Keratinocyte (primary cell): Measurements from ENCODE around the gene AFG1L. TPM values are rescaled to one million over a fixed set of nuclear protein-coding genes. Genes with fewer than 3 reads are reported as not detected.

Experiments
- DNase-seq: peaks from one replicate; pipeline ENCODE4 v3.0.0-alpha.2; 2011; ENCODE audit warnings: low read depth, missing footprints, low spot score
- FAIRE-seq: peaks from 2 replicates; lab custom pipeline; 2011; peaks lifted over from hg19 to GRCh38; lab: Jason Lieb, UNC
- H2AFZ ChIP-seq: 2 replicates; pipeline ENCODE4 v1.6.0; 2012; ENCODE audit warnings: low read length, control low read depth, inconsistent platforms; ENCODE audit not compliant: control insufficient read depth
- H3K27ac ChIP-seq: 2 replicates; pipeline ENCODE4 v1.5.1; 2011; ENCODE audit warnings: low read length; ENCODE audit not compliant: control insufficient read depth, insufficient read depth
- H3K27me3 ChIP-seq: 3 replicates; pipeline ENCODE4 v1.6.0; 2011; ENCODE audit warnings: low read length; ENCODE audit not compliant: control insufficient read depth, insufficient read depth; ENCODE audit errors: extremely low read depth
- H3K36me3 ChIP-seq, 2 experiments: 2 replicates in 1 of 2; 3 replicates in 1 of 2; pipeline ENCODE4 v1.5.1; 2011; ENCODE audit warnings: low read length in 2 of 2, mild to moderate bottlenecking in 1 of 2; ENCODE audit not compliant: control insufficient read depth in 2 of 2, insufficient read depth in 2 of 2; ENCODE audit errors: extremely low read depth in 1 of 2
- H3K4me1 ChIP-seq: 3 replicates; pipeline ENCODE4 v1.5.1; 2011; ENCODE audit warnings: low read length; ENCODE audit not compliant: control insufficient read depth, insufficient read depth; ENCODE audit errors: extremely low read depth
- H3K4me2 ChIP-seq: 3 replicates; pipeline ENCODE4 v1.6.0; 2011; ENCODE audit warnings: low read depth, low read length; ENCODE audit not compliant: control insufficient read depth, insufficient read depth; ENCODE audit errors: extremely low read depth
- H3K4me3 ChIP-seq, 3 experiments: fragments of 200-600 bp in 1 of 3; sonication (generic) in 1 of 3; 2 replicates in 2 of 3; 3 replicates in 1 of 3; pipeline ENCODE4 v1.5.1; 2011 to 2016; ENCODE audit warnings: low read length in 3 of 3, mild to moderate bottlenecking in 3 of 3, control low read depth in 2 of 3, inconsistent platforms in 1 of 3, low read depth in 1 of 3, mixed read lengths in 1 of 3, mixed run types in 1 of 3, moderate library complexity in 1 of 3; ENCODE audit not compliant: control insufficient read depth in 2 of 3, insufficient read depth in 2 of 3; ENCODE audit errors: extremely low read depth in 1 of 3
- H3K79me2 ChIP-seq: 2 replicates; pipeline ENCODE4 v1.6.0; 2012; ENCODE audit warnings: low read length; ENCODE audit not compliant: control insufficient read depth, insufficient read depth
- H3K9ac ChIP-seq: 3 replicates; pipeline ENCODE4 v1.6.0; 2011; ENCODE audit warnings: low read length; ENCODE audit not compliant: control insufficient read depth, insufficient read depth; ENCODE audit errors: extremely low read depth
- H3K9me1 ChIP-seq: 3 replicates; pipeline ENCODE4 v1.6.0; 2011; ENCODE audit warnings: low read length; ENCODE audit not compliant: control insufficient read depth, insufficient read depth; ENCODE audit errors: extremely low read depth
- H3K9me3 ChIP-seq: 2 replicates; pipeline ENCODE4 v1.5.1; 2012; ENCODE audit warnings: low read depth, low read length; ENCODE audit not compliant: control insufficient read depth
- H4K20me1 ChIP-seq: 3 replicates; pipeline ENCODE4 v1.6.0; 2011; ENCODE audit warnings: low read length; ENCODE audit not compliant: control insufficient read depth, insufficient read depth; ENCODE audit errors: extremely low read depth
- EZH2 ChIP-seq: IDR thresholded peaks from one replicate; pipeline ENCODE4 v1.6.1; 2012; ENCODE audit warnings: inconsistent platforms, mild to moderate bottlenecking, low read length, moderate library complexity
- dilution Hi-C: fragments of 300-500 bp; cut with MboI; formaldehyde crosslinking; loops from one replicate; pipeline ENCODE4 v1.7.0; 2020; ENCODE audit warnings: low sequenced_read_pairs; ENCODE audit not compliant: extremely low pct_ligation_motif_present
- polyA plus RNA-seq, 5 experiments: library from polyadenylated mRNA; depleted of rRNA in 3 of 5; stranded (reverse) in 3 of 5; stranded (forward) in 1 of 5; unstranded in 1 of 5; fragments of >200 nt; gene quantifications; 1 replicate in 1 of 5; 2 replicates in 3 of 5; 3 replicates in 1 of 5; pipeline versions ENCODE4 v1.2.1 to v1.2.3, GENCODE V29; 2011 to 2012; ENCODE audit warnings: missing spikeins in 2 of 5, low read depth in 1 of 5, low replicate concordance in 1 of 5
- TF ChIP-seq, protein P1 (sequence below), 3 experiments: IDR thresholded peaks in 1 of 3; conservative IDR thresholded peaks in 1 of 3; optimal IDR thresholded peaks in 1 of 3; 2 replicates in 2 of 3; 3 replicates in 1 of 3; pipeline versions ENCODE3 to v1.5.1; 2011; ENCODE audit warnings: low read length in 3 of 3, mild to moderate bottlenecking in 3 of 3, moderate library complexity in 2 of 3, control low read depth in 1 of 3, inconsistent platforms in 1 of 3; ENCODE audit not compliant: insufficient read depth in 2 of 3; ENCODE audit errors: extremely low read depth in 1 of 3

The AFG1L gene
- polyA plus RNA-seq, 1 donor (not counting 4 experiments of a cell fraction or from before 2014, with no cell fraction given), result 3.1 TPM

DNA sequence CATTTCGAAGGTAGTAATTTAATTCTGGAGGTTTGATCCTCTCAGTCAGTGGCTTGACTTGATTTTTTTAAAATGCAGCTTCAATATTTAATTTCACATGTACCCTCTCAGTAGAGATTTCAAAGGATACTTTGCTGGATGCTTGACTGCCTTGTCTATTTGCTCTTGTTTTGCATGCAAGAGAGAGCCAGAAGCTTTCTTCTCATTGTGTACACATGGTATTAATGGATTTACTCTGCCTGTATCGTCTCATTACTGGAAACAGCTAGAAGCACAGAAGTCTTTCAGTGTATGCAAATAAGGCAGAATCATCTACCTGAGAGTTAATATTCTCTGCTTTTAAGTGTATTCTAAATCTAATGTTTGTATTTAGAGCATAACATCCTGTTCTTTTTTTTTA lies 181.5 kb downstream of the AFG1L start:
- TF ChIP-seq, protein P1, sequence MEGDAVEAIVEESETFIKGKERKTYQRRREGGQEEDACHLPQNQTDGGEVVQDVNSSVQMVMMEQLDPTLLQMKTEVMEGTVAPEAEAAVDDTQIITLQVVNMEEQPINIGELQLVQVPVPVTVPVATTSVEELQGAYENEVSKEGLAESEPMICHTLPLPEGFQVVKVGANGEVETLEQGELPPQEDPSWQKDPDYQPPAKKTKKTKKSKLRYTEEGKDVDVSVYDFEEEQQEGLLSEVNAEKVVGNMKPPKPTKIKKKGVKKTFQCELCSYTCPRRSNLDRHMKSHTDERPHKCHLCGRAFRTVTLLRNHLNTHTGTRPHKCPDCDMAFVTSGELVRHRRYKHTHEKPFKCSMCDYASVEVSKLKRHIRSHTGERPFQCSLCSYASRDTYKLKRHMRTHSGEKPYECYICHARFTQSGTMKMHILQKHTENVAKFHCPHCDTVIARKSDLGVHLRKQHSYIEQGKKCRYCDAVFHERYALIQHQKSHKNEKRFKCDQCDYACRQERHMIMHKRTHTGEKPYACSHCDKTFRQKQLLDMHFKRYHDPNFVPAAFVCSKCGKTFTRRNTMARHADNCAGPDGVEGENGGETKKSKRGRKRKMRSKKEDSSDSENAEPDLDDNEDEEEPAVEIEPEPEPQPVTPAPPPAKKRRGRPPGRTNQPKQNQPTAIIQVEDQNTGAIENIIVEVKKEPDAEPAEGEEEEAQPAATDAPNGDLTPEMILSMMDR (optimal IDR thresholded peaks at IDR 0.05 in 1 of 3, IDR thresholded peaks at IDR 0.05 in 1 of 3, conservative IDR thresholded peaks at IDR 0.05 in 1 of 3; ENCODE audit: extremely low read depth in 1 of 3, insufficient read depth in 2 of 3, low read length in 3 of 3), result no peak
- no peak for TF ChIP-seq EZH2
- Histone ChIP-seq H3K27ac (no peak overlapping the region), H3K4me1 (no peaks in the 10 kb centered on the region), H2AFZ (no peak overlapping the region), H3K4me2 (no peak overlapping the region), H3K9ac (no peak overlapping the region), H3K27me3 (no peaks in the 10 kb centered on the region), H4K20me1 (no peaks in the 10 kb centered on the region), H3K36me3 (no peaks in the 10 kb centered on the region), H3K9me3 (no peaks in the 10 kb centered on the region), H3K9me1 (no peaks in the 10 kb centered on the region), H3K79me2 (no peaks in the 10 kb centered on the region), H3K4me3 (no peak overlapping the region)
- FAIRE-seq (no peak), DNase-seq (no peak)
- dilution Hi-C loops, result no loop called here

DNA sequence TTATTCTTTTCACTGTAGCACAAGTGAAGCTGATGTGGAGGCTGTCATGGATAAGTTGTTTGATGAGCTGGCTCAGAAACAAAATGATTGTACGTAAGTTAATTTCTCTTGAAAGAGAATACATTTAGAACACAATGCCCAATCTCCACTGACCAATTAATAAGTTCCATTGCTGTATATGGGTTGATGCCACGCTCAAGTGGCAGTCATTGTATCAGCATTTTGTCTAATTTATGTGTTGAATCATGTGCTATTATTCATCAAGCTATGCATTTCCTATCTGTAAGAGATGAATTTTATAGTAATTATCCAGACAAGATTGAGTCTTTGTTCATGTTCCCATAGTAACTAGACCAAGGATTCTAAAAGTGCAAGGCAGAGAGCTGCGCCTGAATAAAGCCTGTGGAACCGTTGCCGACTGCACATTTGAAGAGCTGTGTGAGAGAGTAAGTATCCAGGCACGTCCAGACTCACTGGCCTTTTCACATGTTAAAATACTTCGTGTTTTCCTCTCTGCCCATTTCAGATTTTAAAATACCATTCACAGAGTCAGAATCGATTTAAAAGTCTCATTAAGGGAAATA lies 182.1 kb downstream of the AFG1L start:
- no peak overlapping the region for H3K4me2 ChIP-seq
- no peaks in the 10 kb centered on the region for H3K27me3 ChIP-seq
- no peaks in the 10 kb centered on the region for H3K9me3 ChIP-seq
- TF ChIP-seq EZH2, result no peak
- TF ChIP-seq, protein P1 (optimal IDR thresholded peaks at IDR 0.05 in 1 of 3, IDR thresholded peaks at IDR 0.05 in 1 of 3, conservative IDR thresholded peaks at IDR 0.05 in 1 of 3; ENCODE audit: extremely low read depth in 1 of 3, insufficient read depth in 2 of 3, low read length in 3 of 3), result no peak
- H3K36me3 ChIP-seq, result no peaks in the 10 kb centered on the region
- no peak overlapping the region for H3K9ac ChIP-seq
- H3K9me1 ChIP-seq, result no peaks in the 10 kb centered on the region
- H4K20me1 ChIP-seq, result no peaks in the 10 kb centered on the region
- H3K79me2 ChIP-seq, result no peaks in the 10 kb centered on the region
- FAIRE-seq, result no peak
- H2AFZ ChIP-seq, result no peak overlapping the region
- dilution Hi-C loops, result no loop called here
- no peak overlapping the region for H3K4me3 ChIP-seq
- no peak for DNase-seq
- H3K27ac ChIP-seq, result no peak overlapping the region
- no peaks in the 10 kb centered on the region for H3K4me1 ChIP-seq
